IPS-18a (cell line): ENCODE results near the gene ASTN2.

Source experiments
- H3K27ac ChIP-seq: one replicate; pipeline ENCODE4 v1.5.1; 2013; ENCODE audit warnings: low read length
- H3K27me3 ChIP-seq: one replicate; pipeline ENCODE4 v1.6.1; 2013; ENCODE audit warnings: mild to moderate bottlenecking, low read length; ENCODE audit not compliant: control insufficient read depth, insufficient read depth
- H3K36me3 ChIP-seq: one replicate; pipeline ENCODE4 v1.6.1; 2013; ENCODE audit warnings: low read depth, low read length; ENCODE audit not compliant: control insufficient read depth
- H3K4me1 ChIP-seq: one replicate; pipeline ENCODE4 v1.6.1; 2013; ENCODE audit warnings: low read depth, low read length; ENCODE audit not compliant: control insufficient read depth
- H3K4me3 ChIP-seq: one replicate; pipeline ENCODE4 v1.5.1; 2013; ENCODE audit warnings: low read length
- H3K9ac ChIP-seq: one replicate; pipeline ENCODE4 v1.6.1; 2013; ENCODE audit warnings: mild to moderate bottlenecking, low read length, moderate library complexity
- H3K9me3 ChIP-seq: one replicate; pipeline ENCODE4 v1.6.1; 2013; ENCODE audit warnings: low read depth, low read length; ENCODE audit not compliant: control insufficient read depth

Gene ASTN2

GRCh38 chr9:116685166-116685565 lies 729.7 kb downstream of the ASTN2 start:
- Histone ChIP-seq H3K27me3 (peaks cover 9% of the 10 kb centered on the region), H3K4me3 (no peak overlapping the region), H3K4me1 (peaks cover 12% of the 10 kb centered on the region), H3K9me3 (no peaks in the 10 kb centered on the region), H3K36me3 (no peaks in the 10 kb centered on the region), H3K27ac (no peak overlapping the region), H3K9ac (no peak overlapping the region)

DNA sequence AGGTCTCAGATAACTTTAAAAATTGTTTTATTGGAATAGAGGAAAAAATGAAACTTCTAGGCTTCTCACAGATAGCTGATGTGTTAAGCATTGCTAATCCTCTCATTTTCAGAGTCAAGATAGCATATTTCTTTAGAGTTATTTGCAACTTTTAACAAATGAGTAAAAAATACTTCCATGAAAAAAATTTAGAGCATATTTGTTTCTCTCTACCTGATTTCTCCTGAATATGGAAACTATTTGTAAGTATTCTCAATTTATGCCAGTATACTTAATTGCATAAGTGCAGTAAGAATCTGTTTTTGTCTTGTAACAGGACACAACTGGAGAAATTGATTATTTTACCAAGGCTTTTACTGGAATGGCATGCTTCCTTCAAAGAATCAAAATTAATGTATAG lies 731.3 kb downstream of the ASTN2 start:
- H3K27me3 ChIP-seq: peaks cover 9% of the 10 kb centered on the region
- H3K27ac ChIP-seq: no peak overlapping the region
- H3K4me3 ChIP-seq: no peak overlapping the region
- peaks cover 12% of the 10 kb centered on the region for H3K4me1 ChIP-seq
- no peaks in the 10 kb centered on the region for H3K9me3 ChIP-seq
- H3K36me3 ChIP-seq: no peaks in the 10 kb centered on the region
- H3K9ac ChIP-seq: no peak overlapping the region

- Histone ChIP-seq H3K27me3 (no peaks in the 10 kb centered on the region), H3K9ac (no peak overlapping the region), H3K27ac (no peak overlapping the region), H3K36me3 (no peaks in the 10 kb centered on the region), H3K4me1 (no peaks in the 10 kb centered on the region), H3K4me3 (no peak overlapping the region), H3K9me3 (peaks cover 8% of the 10 kb centered on the region)
These were observed 740.5 kb downstream of the ASTN2 start for GRCh38 chr9:116674210-116674980.

DNA sequence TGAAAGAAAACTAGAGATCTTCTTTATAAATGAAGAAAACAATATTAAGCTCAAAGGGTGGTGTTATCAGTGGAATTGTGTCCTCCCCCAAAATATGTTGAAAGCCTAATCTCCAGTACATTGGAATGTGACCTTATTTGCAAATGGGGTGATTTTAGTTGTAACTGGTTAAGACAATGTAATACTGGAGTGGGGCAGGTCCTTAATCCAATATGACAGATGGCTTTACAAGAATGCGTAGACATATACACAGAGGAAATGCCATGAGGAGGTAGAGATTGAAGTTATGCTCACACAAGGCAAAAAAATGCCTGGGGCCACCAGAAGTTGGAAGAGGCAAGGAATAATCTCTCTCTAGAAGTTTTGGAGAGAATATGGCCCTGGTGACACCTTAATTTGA lies 741.5 kb downstream of the ASTN2 start:
- Histone ChIP-seq H3K4me1 (no peaks in the 10 kb centered on the region), H3K36me3 (no peaks in the 10 kb centered on the region), H3K4me3 (no peak overlapping the region), H3K27me3 (no peaks in the 10 kb centered on the region), H3K9ac (no peak overlapping the region), H3K27ac (no peak overlapping the region), H3K9me3 (peaks cover 8% of the 10 kb centered on the region)

- H3K27me3 ChIP-seq: no peaks in the 10 kb centered on the region
- peaks cover 8% of the 10 kb centered on the region for H3K9me3 ChIP-seq
- no peaks in the 10 kb centered on the region for H3K4me1 ChIP-seq
- no peak overlapping the region for H3K9ac ChIP-seq
- H3K27ac ChIP-seq: no peak overlapping the region
- H3K36me3 ChIP-seq: no peaks in the 10 kb centered on the region
- no peak overlapping the region for H3K4me3 ChIP-seq
These were observed 743.3 kb downstream of the ASTN2 start for GRCh38 chr9:116671605-116672004.

DNA sequence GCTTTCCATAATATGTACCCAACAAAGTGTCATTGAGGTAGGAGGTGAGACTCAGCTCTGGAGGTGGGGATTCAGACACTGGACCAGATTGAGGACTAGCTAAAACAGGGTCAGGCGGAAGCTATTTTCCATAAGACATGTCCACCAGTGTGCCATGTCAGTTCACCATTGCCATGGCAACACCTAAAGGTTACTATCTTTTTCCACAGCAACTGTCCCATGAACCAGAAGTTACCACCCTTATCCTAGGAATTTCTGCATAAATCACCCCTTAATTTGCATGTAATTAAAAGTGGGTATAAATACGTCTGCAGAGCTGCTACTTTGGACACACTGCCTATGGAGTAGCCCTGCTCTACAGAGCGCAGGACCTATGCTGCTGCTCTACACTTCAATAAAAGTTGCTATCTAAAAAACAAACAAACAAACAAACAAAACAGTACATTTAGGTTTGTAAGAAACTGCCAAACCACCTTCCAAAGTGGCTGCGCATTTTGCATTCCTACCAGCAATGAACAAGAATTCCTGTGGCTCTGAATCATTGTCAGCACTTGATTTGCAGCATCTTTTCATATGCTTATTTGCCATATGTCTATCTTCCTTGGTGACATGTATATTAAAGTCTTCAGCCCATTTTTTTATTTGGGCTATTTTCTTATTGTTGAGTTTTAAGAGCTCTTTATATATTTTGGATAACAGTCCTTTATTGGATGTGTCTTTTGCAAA lies 745.7 kb downstream of the ASTN2 start:
- Histone ChIP-seq H3K9ac (no peak overlapping the region), H3K27me3 (no peaks in the 10 kb centered on the region), H3K4me1 (no peaks in the 10 kb centered on the region), H3K27ac (no peak overlapping the region), H3K36me3 (no peaks in the 10 kb centered on the region), H3K9me3 (peaks cover 3% of the 10 kb centered on the region), H3K4me3 (no peak overlapping the region)

DNA sequence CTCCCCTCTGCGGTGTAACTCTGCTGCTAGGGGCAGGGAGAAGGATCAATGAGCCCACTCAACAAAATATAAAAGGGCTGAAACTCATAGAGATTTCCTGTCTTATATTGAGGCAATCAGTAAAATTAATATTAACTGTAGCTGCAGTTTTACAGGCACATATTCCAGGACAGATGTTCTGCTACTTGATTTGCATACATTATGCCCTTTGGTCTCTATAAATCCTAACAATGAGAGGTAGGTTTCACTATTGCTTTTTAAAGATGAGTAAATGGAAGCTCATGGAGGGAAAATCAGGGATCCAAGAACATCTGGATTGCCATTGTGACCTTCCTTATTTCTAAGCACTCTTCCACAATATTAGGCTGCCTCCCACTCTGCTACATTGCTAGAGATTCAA lies 751.3 kb downstream of the ASTN2 start:
- H3K4me1 ChIP-seq: no peaks in the 10 kb centered on the region
- no peaks in the 10 kb centered on the region for H3K27me3 ChIP-seq
- no peaks in the 10 kb centered on the region for H3K36me3 ChIP-seq
- H3K4me3 ChIP-seq: no peak overlapping the region
- no peak overlapping the region for H3K9ac ChIP-seq
- no peaks in the 10 kb centered on the region for H3K9me3 ChIP-seq
- no peak overlapping the region for H3K27ac ChIP-seq

DNA sequence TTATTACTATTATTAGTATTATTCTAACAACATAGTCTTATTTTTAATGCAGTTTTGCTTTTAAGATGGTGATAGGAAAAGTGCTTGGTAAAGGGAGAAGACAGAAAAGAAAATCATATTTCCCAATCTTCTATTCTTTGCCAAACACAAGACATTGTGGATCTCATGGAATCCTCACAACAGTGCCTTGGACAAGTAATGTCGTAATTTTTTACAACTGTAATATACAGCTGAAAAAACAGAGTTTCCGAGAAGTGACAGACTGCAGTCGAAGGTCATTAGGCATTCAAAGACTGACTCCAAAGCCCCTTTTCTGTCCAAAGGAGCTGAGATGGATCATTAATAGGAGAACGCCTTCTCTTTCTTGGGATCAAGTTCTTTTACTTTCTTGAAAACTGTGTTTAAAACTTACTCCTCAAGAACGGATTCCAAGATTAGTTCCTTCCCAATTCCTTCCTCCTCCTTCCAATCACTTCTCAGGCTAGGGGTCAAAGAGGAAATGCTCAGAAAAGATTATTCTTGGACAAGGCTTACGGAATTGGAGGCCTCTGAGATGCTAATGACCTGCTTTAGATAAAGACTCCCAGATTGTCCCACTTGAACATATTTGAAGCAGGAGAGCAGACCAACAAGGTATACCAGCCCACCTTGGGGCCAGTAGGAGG lies 752.1 kb downstream of the ASTN2 start:
- H3K36me3 ChIP-seq: no peaks in the 10 kb centered on the region
- peaks cover 5% of the 10 kb centered on the region for H3K4me1 ChIP-seq
- H3K9me3 ChIP-seq: no peaks in the 10 kb centered on the region
- H3K4me3 ChIP-seq: no peak overlapping the region
- no peaks in the 10 kb centered on the region for H3K27me3 ChIP-seq
- H3K27ac ChIP-seq: no peak overlapping the region
- no peak overlapping the region for H3K9ac ChIP-seq

GRCh38 chr9:116661037-116661954 lies 753.6 kb downstream of the ASTN2 start:
- no peaks in the 10 kb centered on the region for H3K9me3 ChIP-seq
- H3K27me3 ChIP-seq: no peaks in the 10 kb centered on the region
- no peaks in the 10 kb centered on the region for H3K36me3 ChIP-seq
- H3K4me1 ChIP-seq: peaks cover 5% of the 10 kb centered on the region
- no peak overlapping the region for H3K9ac ChIP-seq
- no peak overlapping the region for H3K4me3 ChIP-seq
- no peak overlapping the region for H3K27ac ChIP-seq

DNA sequence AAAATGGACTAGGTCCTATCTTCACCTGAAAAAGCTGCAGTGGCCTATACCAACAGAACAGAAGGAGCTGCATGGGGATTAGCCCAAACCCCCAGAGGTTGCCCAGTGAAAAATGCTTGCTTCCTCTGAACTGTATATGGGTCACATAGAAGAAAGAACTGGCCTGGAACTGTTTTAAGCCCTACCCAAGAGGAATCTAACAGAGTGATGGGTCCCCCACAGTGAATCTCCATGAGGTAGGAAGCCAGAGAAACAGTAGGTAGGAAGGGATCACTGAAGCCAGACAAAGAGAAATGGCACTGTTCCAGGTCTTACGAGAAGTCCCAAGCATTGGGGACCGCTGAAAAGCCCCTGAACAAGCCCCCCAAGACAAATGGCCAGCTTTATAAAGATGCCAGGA lies 756.6 kb downstream of the ASTN2 start:
- H3K4me3 ChIP-seq: no peak overlapping the region

GRCh38 chr9:116656977-116657376 lies 757.9 kb downstream of the ASTN2 start:
- no peak overlapping the region for H3K9ac ChIP-seq
- H3K4me3 ChIP-seq: no peak overlapping the region
- peaks cover 5% of the 10 kb centered on the region for H3K4me1 ChIP-seq
- H3K27me3 ChIP-seq: no peaks in the 10 kb centered on the region
- no peaks in the 10 kb centered on the region for H3K36me3 ChIP-seq
- no peaks in the 10 kb centered on the region for H3K9me3 ChIP-seq
- no peak overlapping the region for H3K27ac ChIP-seq

More for the DNA sequence above, 756.6 kb downstream of the ASTN2 start:
- H3K36me3 ChIP-seq: no peaks in the 10 kb centered on the region
- H3K27me3 ChIP-seq: no peaks in the 10 kb centered on the region
- no peaks in the 10 kb centered on the region for H3K9me3 ChIP-seq
- no peak overlapping the region for H3K9ac ChIP-seq
- peaks cover 5% of the 10 kb centered on the region for H3K4me1 ChIP-seq
- H3K27ac ChIP-seq: no peak overlapping the region
